Calu3 (cell line): ENCODE data around the gene MAGT1. TPM values are rescaled to one million over a fixed set of nuclear protein-coding genes. Genes with fewer than 3 reads are reported as not detected.

ENCODE experiments used
- BruUV-seq: library from RNA; stranded (reverse); fragments of 400-500 nt; replicated peaks from 2 replicates; lab custom pipeline; 2021; lab: Mats Ljungman, UMichigan
- CTCF ChIA-PET: fragments of 300-600 bp; sonication (Branson Sonifier 250); formaldehyde crosslinking; loops from one replicate; lab custom pipeline; 2022; ENCODE audit warnings: antibody characterized with exemption; lab: Charles Lee
- DNase-seq: peaks from one replicate; pipeline ENCODE4 v3.0.0; 2022
- H3K27ac Mint-ChIP-seq: one replicate; pipeline ENCODE4 v1.8.0; 2022; ENCODE audit warnings: mixed read lengths; ENCODE audit not compliant: unreplicated experiment
- H3K27me3 Mint-ChIP-seq: one replicate; pipeline ENCODE4 v1.8.0; 2022; ENCODE audit warnings: mixed read lengths; ENCODE audit not compliant: unreplicated experiment
- H3K36me3 Mint-ChIP-seq: one replicate; pipeline ENCODE4 v1.8.0; 2022; ENCODE audit warnings: mild to moderate bottlenecking, moderate library complexity, mixed read lengths; ENCODE audit not compliant: insufficient read depth, unreplicated experiment
- H3K4me1 Mint-ChIP-seq: one replicate; pipeline ENCODE4 v1.8.0; 2022; ENCODE audit warnings: mild to moderate bottlenecking, low read depth, mixed read lengths; ENCODE audit not compliant: unreplicated experiment
- H3K4me3 Mint-ChIP-seq: one replicate; pipeline ENCODE4 v1.8.0; 2022; ENCODE audit warnings: mild to moderate bottlenecking, low read depth, moderate library complexity, mixed read lengths; ENCODE audit not compliant: unreplicated experiment
- H3K9me3 Mint-ChIP-seq: one replicate; pipeline ENCODE4 v1.8.0; 2022; ENCODE audit warnings: low read depth, mixed read lengths; ENCODE audit not compliant: unreplicated experiment
- CTCF ChIP-seq: fragments of 200-600 bp; IDR thresholded peaks from one replicate; pipeline ENCODE4 v1.8.0; 2022; ENCODE audit warnings: antibody characterized with exemption; ENCODE audit not compliant: unreplicated experiment
- intact Hi-C: fragments of 100-400 bp; cut with micrococcal nuclease; formaldehyde crosslinking; loops from one replicate; pipeline ENCODE4 v1.10.0; 2022; ENCODE audit not compliant: unreplicated experiment
- total RNA-seq: library from RNA; stranded (reverse); gene quantifications from 2 replicates; pipeline ENCODE4 v1.2.3, GENCODE V29; 2022

The MAGT1 gene
- total RNA-seq, 1 experiment from 2014 or later = 158 TPM

- Mint-ChIP-seq H3K36me3 (peaks cover 24% of the 10 kb centered on the region), H3K27me3 (no peaks in the 10 kb centered on the region), H3K27ac (peak within 1 kb of the TSS; percentile 93), H3K4me1 (peaks cover 17% of the 10 kb centered on the region), H3K9me3 (no peaks in the 10 kb centered on the region), H3K4me3 (peak within 1 kb of the TSS; percentile 96)
- CTCF ChIA-PET = interaction anchor here (0.8 to 2.0 kb wide), 4 partner anchors 11 to 120 kb away, joined by 5 to 13 read pairs (median 6); partner anchors contain the start of gene COX7B
- peak; percentile 62 for TF ChIP-seq CTCF
- peak; percentile 89 for DNase-seq
- intact Hi-C loops = loop anchor here (2.0 to 5.0 kb wide), 3 partner anchors 42 to 182 kb away; no protein-coding TSS in a partner anchor
- no TSS peak for BruUV-seq
These were observed 15.0 kb upstream of the MAGT1 start, which contains the start of gene ATP7A for GRCh38 chrX:77910108-77910840. ATP7A (plus strand) TSS chrX:77910693; CDS start chrX:77971642, 60,949 bp downstream.

- Mint-ChIP-seq H3K4me3 (peak overlapping the region; percentile 91), H3K36me3 (peaks cover 50% of the 10 kb centered on the region), H3K4me1 (no peaks in the 10 kb centered on the region), H3K27me3 (no peaks in the 10 kb centered on the region), H3K9me3 (no peaks in the 10 kb centered on the region), H3K27ac (no peak overlapping the region)
- no peak for DNase-seq
- no peak for TF ChIP-seq CTCF
- intact Hi-C loops = no loop called here
- no TSS peak for BruUV-seq
- CTCF ChIA-PET = no interaction called here
These were observed 6.3 kb upstream of the MAGT1 start for GRCh38 chrX:77901506-77901905.

GRCh38 chrX:77900688-77901087 lies 5.5 kb upstream of the MAGT1 start:
- BruUV-seq = no TSS peak
- CTCF ChIA-PET = no interaction called here
- intact Hi-C loops = no loop called here
- TF ChIP-seq CTCF = no peak
- Mint-ChIP-seq H3K27ac (peak overlapping the region; percentile 93), H3K4me1 (no peaks in the 10 kb centered on the region), H3K27me3 (no peaks in the 10 kb centered on the region), H3K4me3 (peak overlapping the region; percentile 91), H3K9me3 (no peaks in the 10 kb centered on the region), H3K36me3 (peaks cover 58% of the 10 kb centered on the region)
- DNase-seq = no peak

GRCh38 chrX:77899081-77899828 lies 4.0 kb upstream of the MAGT1 start, which contains the start of gene COX7B:
COX7B (plus strand) TSS chrX:77899468; CDS start chrX:77899554, 86 bp downstream.
- intact Hi-C loops = loop anchor here (5.0 kb wide), 1 partner anchor 232 kb away; no protein-coding TSS in a partner anchor
- Mint-ChIP-seq H3K27me3 (no peaks in the 10 kb centered on the region), H3K4me3 (peak within 1 kb of the TSS; percentile 91), H3K9me3 (no peaks in the 10 kb centered on the region), H3K36me3 (peaks cover 64% of the 10 kb centered on the region), H3K4me1 (no peaks in the 10 kb centered on the region), H3K27ac (peak within 1 kb of the TSS; percentile 93)
- DNase-seq = peak; percentile 75
- TF ChIP-seq CTCF = no peak
- CTCF ChIA-PET = interaction anchor here (0.8 to 1.5 kb wide), 7 partner anchors 11 to 221 kb away, joined by 3 to 11 read pairs (median 6); partner anchors contain the start of genes ATP7A and PGK1
- no TSS peak for BruUV-seq
